Cortex of kidney (tissue), 1 donor: ENCODE results near the gene GRM1.

ENCODE experiments used
- DNase-seq: peaks from one replicate; lab custom pipeline; 2025; lab: John Stamatoyannopoulos, UW

The GRM1 gene

GRCh38 chr6:146281651-146282362 lies 252.9 kb downstream of the GRM1 start:
- no peak for DNase-seq

GRCh38 chr6:146282837-146283236 lies 254.0 kb downstream of the GRM1 start:
- no peak for DNase-seq

GRCh38 chr6:146284311-146284710 lies 255.4 kb downstream of the GRM1 start:
- no peak for DNase-seq

GRCh38 chr6:146286961-146287360 lies 258.1 kb downstream of the GRM1 start:
- DNase-seq = no peak

- no peak for DNase-seq
Observed at GRCh38 chr6:146287691-146288369, 259.0 kb downstream of the GRM1 start.

GRCh38 chr6:146289816-146290588 lies 261.1 kb downstream of the GRM1 start:
- DNase-seq = no peak

- DNase-seq = no peak
Observed at GRCh38 chr6:146290589-146290901, 261.7 kb downstream of the GRM1 start.

- DNase-seq = no peak
Observed at GRCh38 chr6:146292506-146292905, 263.6 kb downstream of the GRM1 start.

GRCh38 chr6:146295695-146296094 lies 266.8 kb downstream of the GRM1 start:
- DNase-seq = no peak

GRCh38 chr6:146297815-146298214 lies 269.0 kb downstream of the GRM1 start:
- DNase-seq = no peak

- no peak for DNase-seq
Observed at GRCh38 chr6:146300521-146300920, 271.7 kb downstream of the GRM1 start.

GRCh38 chr6:146301764-146302163 lies 272.9 kb downstream of the GRM1 start:
- DNase-seq = no peak

GRCh38 chr6:146302994-146303393 lies 274.1 kb downstream of the GRM1 start:
- DNase-seq = no peak

- no peak for DNase-seq
Observed at GRCh38 chr6:146304181-146304580, 275.3 kb downstream of the GRM1 start.

GRCh38 chr6:146305092-146305491 lies 276.2 kb downstream of the GRM1 start:
- no peak for DNase-seq

GRCh38 chr6:146305951-146306350 lies 277.1 kb downstream of the GRM1 start:
- DNase-seq = no peak

- DNase-seq = no peak
Observed at GRCh38 chr6:146310628-146311027, 281.8 kb downstream of the GRM1 start.

- no peak for DNase-seq
Observed at GRCh38 chr6:146311079-146311478, 282.2 kb downstream of the GRM1 start.

- DNase-seq = no peak
Observed at GRCh38 chr6:146312608-146313007, 283.7 kb downstream of the GRM1 start.

- no peak for DNase-seq
Observed at GRCh38 chr6:146315381-146316174, 286.7 kb downstream of the GRM1 start.

GRCh38 chr6:146316175-146316495 lies 287.3 kb downstream of the GRM1 start:
- no peak for DNase-seq

- no peak for DNase-seq
Observed at GRCh38 chr6:146331013-146331412, 302.2 kb downstream of the GRM1 start.
